ENCODE measurements around the gene RNF19B. TPM values are rescaled to one million over a fixed set of nuclear protein-coding genes. Genes with fewer than 3 reads are reported as not detected.

Gene RNF19B
- total RNA-seq, 1 experiment from 2014 or later: 22.5 TPM

DNA sequence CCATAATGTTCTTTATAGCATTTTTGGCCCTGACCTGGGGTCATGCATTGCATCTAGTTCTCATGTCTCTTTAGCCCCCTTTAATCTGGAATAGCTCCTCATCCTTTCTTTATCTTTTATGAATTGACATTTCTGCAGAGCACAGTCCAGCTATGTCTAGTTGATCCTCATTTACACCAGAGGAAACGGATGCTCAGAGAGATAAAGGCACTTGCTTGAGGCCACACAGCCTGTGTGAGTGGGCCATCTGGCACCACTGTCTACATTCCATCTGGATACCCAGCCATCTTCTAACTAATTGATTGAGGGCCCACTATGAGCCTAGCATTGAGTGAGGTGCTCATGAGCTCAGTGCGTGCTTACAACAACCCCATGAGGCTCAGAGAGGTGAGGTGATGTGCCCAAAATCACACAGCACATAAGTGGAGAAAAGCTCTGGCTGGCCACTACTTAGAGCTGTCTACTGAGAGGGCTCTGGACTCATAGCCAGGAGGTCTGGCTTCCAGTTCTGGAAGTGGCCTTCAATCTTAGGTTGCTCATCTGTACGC, 74.8 kb downstream of the RNF19B start:
- no peak overlapping the region for H2AFZ ChIP-seq (ENCODE audit: low read depth, low read length, poor library complexity, severe bottlenecking)
- H3K4me2 ChIP-seq (ENCODE audit: low read length): no peak overlapping the region
- intact Hi-C loops (cut with micrococcal nuclease): no loop called here
- no peaks in the 10 kb centered on the region for H3K27me3 ChIP-seq (ENCODE audit: insufficient read depth, low read length)
- no peaks in the 10 kb centered on the region for H3K9me3 ChIP-seq (ENCODE audit: control insufficient read depth in 1 of 2, insufficient read depth in 1 of 2, low read depth in 1 of 2, low read length in 2 of 2)
- no peaks in the 10 kb centered on the region for H4K20me1 ChIP-seq (ENCODE audit: insufficient read depth)
- no peak for ATAC-seq
- H3K9me2 ChIP-seq (ENCODE audit: insufficient read depth): no peaks in the 10 kb centered on the region
- RAD21 ChIA-PET (ENCODE audit: low non-redundant PET in 1 of 2, low total read pairs in 2 of 2, uncharacterized antibody in 2 of 2, unreplicated experiment in 2 of 2): no interaction called here
- no peak for DNase-seq (ENCODE audit: low read depth, low spot score)
- no peak overlapping the region for H3K27ac ChIP-seq (ENCODE audit: low read depth, low read length)
- H3K79me2 ChIP-seq (ENCODE audit: insufficient read depth, low read length): no peaks in the 10 kb centered on the region
- no peak for TF ChIP-seq FOSL1 (IDR thresholded peaks at IDR 0.05; ENCODE audit: low read depth)
- no peak for TF ChIP-seq YY1 (IDR thresholded peaks at IDR 0.05; ENCODE audit: extremely low read depth, insufficient replicate concordance, low read depth, low read length)
- no peak for TF ChIP-seq POLR2AphosphoS5 (IDR thresholded peaks at IDR 0.05; ENCODE audit: low read depth, low read length)
- TF ChIP-seq ZNF274 (IDR thresholded peaks at IDR 0.05; ENCODE audit: low read depth, low read length): no peak
- TF ChIP-seq EZH2 (IDR thresholded peaks at IDR 0.05): no peak
- TF ChIP-seq ZBTB33 (IDR thresholded peaks at IDR 0.05; ENCODE audit: extremely low read depth, insufficient replicate concordance, low read length): no peak
- no peak for TF ChIP-seq EZH2phosphoT487 (IDR thresholded peaks at IDR 0.05; ENCODE audit: borderline replicate concordance)
- no peak for TF ChIP-seq SRF (IDR thresholded peaks at IDR 0.05; ENCODE audit: low read depth)
- no peak for TF ChIP-seq ATF3 (IDR thresholded peaks at IDR 0.05)
- no TSS peak for BruUV-seq (replicated peaks)
- POLR2A ChIA-PET: no interaction called here
- H3K4me1 ChIP-seq (ENCODE audit: control insufficient read depth in 1 of 2, insufficient read depth in 2 of 2, low read length in 2 of 2): peaks cover 0 to 14% of the 10 kb centered on the region in 2 experiments; a peak in 1 of 4 replicates
- H3K4me3 ChIP-seq (replicated peaks in 1 of 2; ENCODE audit: low read depth in 1 of 2, low read length in 2 of 2): no peak overlapping the region
- no peak overlapping the region for H3K9ac ChIP-seq (ENCODE audit: low read length)
- H3K36me3 ChIP-seq (ENCODE audit: control insufficient read depth in 1 of 2, insufficient read depth in 2 of 2, low read length in 2 of 2): no peaks in the 10 kb centered on the region
- CTCF ChIA-PET: interaction anchor here (1.4 kb wide), 1 partner anchor 13 kb away, joined by 3 read pairs; no protein-coding TSS in a partner anchor

All from HCT116 (cell line).